AG04449 (cell line): Measurements from ENCODE around the gene IL4I1.
A peak's percentile ranks its signal among the peaks of the same experiment; 100 is the strongest.

Source experiments
- CTCF ChIA-PET: fragments of 350-600 bp; formaldehyde crosslinking; extraction: SDS; loops from one replicate; lab custom pipeline; 2021; ENCODE audit warnings: antibody characterized with exemption; lab: Yijun Ruan, JAX
- POLR2A ChIA-PET: fragments of 400-600, 350-600 bp; formaldehyde crosslinking; extraction: SDS; loops from one replicate; lab custom pipeline; 2020; ENCODE audit warnings: antibody characterized with exemption, inconsistent platforms; lab: Yijun Ruan, JAX
- DNase-seq: peaks from one replicate; pipeline ENCODE4 v3.0.0-alpha.2; 2010; ENCODE audit warnings: low read depth, low spot score
- H3K4me3 ChIP-seq: 2 replicates; pipeline ENCODE4 v1.5.1; 2011; ENCODE audit warnings: low read depth, mild to moderate bottlenecking, control low read depth, low read length
- CTCF ChIP-seq: IDR thresholded peaks from one replicate; pipeline ENCODE4 v1.5.1; 2011; ENCODE audit warnings: mild to moderate bottlenecking, moderate library complexity, low read length, control low read depth, inconsistent platforms; ENCODE audit not compliant: insufficient read depth; ENCODE audit errors: missing control alignments

The IL4I1 gene

GRCh38 chr19:49878744-49879070 lies 18.0 kb downstream of the IL4I1 start:
- TF ChIP-seq CTCF = no peak
- peak overlapping the region; percentile 96 for H3K4me3 ChIP-seq
- ChIA-PET POLR2A (no interaction called here), CTCF (interaction anchor here (1.1 kb wide), 1 partner anchor 12 kb away, joined by 4 read pairs; no protein-coding TSS in a partner anchor)
- no peak for DNase-seq

DNA sequence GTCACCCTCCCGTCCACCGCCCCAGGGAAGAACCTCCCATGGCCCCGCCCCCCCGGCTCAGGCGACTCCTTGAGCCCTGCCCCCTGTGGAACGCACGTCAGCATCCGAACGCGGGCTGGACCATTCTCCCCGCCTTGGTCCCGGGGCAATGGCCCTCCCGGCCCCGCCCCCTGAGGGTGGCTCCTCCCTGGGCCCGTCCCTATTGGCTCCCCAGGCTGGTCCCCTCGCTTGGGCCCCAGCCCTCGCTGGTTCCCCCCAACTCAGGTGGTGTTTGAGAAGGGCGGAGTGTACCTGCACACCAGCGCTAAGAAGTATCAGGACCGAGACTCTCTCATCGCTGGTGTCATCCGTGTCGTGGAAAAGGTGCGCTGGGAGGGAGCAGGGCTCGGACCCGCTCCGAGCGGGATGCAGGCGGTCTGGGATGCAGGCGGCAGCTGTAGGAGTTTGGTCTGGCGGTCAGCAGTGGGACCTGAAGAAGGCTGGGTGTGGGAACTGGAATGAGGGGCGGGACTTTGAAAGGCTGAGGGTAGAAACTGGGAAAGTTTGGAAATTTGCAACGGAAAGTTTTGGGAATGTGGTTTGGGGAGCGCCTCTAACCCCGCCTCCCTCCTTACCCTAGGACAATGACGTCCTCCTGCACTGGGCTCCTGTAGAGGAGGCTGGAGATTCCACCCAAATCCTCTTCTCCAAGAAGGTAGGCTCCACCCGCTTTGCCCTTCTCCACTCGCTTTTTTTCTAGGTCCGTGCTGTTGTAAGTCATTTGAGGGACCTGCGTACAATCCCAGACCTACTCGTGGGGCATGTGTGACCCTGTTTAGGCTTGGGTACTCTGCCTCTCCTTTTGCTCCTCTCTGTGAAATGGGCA lies 18.6 kb downstream of the IL4I1 start:
- no peak for TF ChIP-seq CTCF
- peak; percentile 78 for DNase-seq
- POLR2A ChIA-PET = interaction anchor here (1.2 to 1.6 kb wide), 2 partner anchors 23 to 27 kb away, joined by 3 to 5 read pairs; partner anchors contain the start of gene PTOV1
- H3K4me3 ChIP-seq = peak overlapping the region; percentile 96
- CTCF ChIA-PET = interaction anchor here (1.1 kb wide), 1 partner anchor 12 kb away, joined by 4 read pairs; no protein-coding TSS in a partner anchor

DNA sequence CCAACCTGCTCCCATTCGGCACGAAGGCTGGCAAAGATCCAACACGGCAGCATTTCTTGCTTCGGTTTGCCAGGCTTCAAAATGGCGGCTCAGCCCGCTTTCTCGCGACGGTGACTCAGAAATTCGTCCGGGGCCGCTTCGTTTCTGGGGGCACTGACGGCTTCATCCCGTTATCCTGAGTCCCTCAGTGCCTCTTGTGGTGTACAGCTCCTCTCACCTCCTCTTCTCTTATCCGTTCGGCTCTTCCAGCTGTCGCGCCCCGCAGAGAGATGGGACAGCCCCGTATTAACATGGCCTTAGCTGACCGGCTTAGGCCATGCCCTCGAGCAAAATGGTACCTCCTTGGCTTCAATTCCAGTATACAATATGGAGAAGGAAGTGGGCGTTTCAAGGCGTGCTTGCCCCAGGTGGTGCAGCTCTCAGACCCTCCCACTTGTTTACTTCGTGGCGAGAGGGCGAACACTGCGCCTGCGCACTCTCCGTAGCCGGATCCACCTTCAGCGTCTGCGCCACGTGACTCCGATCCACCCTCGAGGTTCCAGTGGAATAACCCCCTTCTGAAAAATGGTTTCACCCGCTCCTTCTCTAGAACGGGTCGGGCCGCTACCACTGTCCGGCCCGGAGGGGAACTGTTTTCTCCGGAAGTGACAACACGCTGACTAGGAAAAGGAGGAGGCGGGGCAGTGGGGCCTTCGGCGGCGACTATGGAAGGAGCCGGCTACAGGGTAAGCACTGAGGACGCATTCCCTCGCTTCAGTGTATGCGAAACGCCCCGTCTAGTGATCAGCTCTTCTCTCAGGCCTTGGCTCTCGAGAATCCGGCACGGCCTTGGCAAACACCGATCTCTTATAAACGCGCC lies 19.4 kb downstream of the IL4I1 start, which contains the start of the genes AKT1S1 and TBC1D17:
TSS of gene AKT1S1 (minus strand) at position 336 of the 859 bp plus-strand sequence. CDS start 4,060 bp downstream, outside the sequence.
TSS of gene TBC1D17 (plus strand) at position 683 of the 859 bp plus-strand sequence. CDS start at position 705, 22 bp downstream.
- ChIA-PET POLR2A (interaction anchor here (0.6 to 1.6 kb wide), 8 partner anchors 8 to 52 kb away, joined by 3 to 5 read pairs (median 3); partner anchors contain the start of genes ATF5, NUP62 and PTOV1), CTCF (no interaction called here)
- no peak for TF ChIP-seq CTCF
- H3K4me3 ChIP-seq = peak within 1 kb of the TSS; percentile 100
- peak; percentile 100 for DNase-seq

- TF ChIP-seq CTCF = no peak
- POLR2A ChIA-PET = interaction anchor here (0.6 to 2.0 kb wide), 11 partner anchors 7 to 64 kb away, joined by 3 to 7 read pairs (median 3); partner anchors contain the start of genes ATF5, NUP62 and PTOV1
- peak overlapping the region; percentile 100 for H3K4me3 ChIP-seq
- CTCF ChIA-PET = interaction anchor here (0.7 kb wide), 1 partner anchor 308 kb away, joined by 3 read pairs; no protein-coding TSS in a partner anchor
- peak; percentile 95 for DNase-seq
Measured at GRCh38 chr19:49876422-49877019, 20.2 kb downstream of the IL4I1 start.

- DNase-seq = no peak
- peak overlapping the region; percentile 100 for H3K4me3 ChIP-seq
- ChIA-PET POLR2A (interaction anchor here (1.0 to 2.0 kb wide), 5 partner anchors 9 to 64 kb away, joined by 3 to 7 read pairs (median 5); partner anchors contain the start of gene PTOV1), CTCF (interaction anchor here (0.5 to 1.6 kb wide), 3 partner anchors 11 to 627 kb away, joined by 3 read pairs; no protein-coding TSS in a partner anchor)
- no peak for TF ChIP-seq CTCF
Measured at GRCh38 chr19:49875857-49876421, 20.7 kb downstream of the IL4I1 start.
